SU-DHL-6 (cell line): ENCODE data around the gene BET1.

Experiments used
- H2AFZ ChIP-seq: fragments of 200-600 bp; sonication (generic); 2 replicates; pipeline ENCODE4 v1.6.1; 2014; ENCODE audit warnings: low read depth, mild to moderate bottlenecking, moderate library complexity, mixed read lengths, antibody characterized with exemption, low read length; ENCODE audit not compliant: severe bottlenecking
- H3F3A ChIP-seq: fragments of 200-600 bp; shearing (Covaris generic); 2 replicates; pipeline ENCODE4 v1.6.0; 2016; ENCODE audit warnings: antibody characterized with exemption, mild to moderate bottlenecking; ENCODE audit not compliant: insufficient read depth
- H3K27ac ChIP-seq: fragments of 200-600 bp; sonication (generic); 2 replicates; pipeline ENCODE4 v1.5.1; 2016; ENCODE audit warnings: low read depth, mild to moderate bottlenecking, low read length, moderate library complexity, mixed read lengths
- H3K27me3 ChIP-seq: fragments of 200-600 bp; sonication (generic), shearing (Covaris generic); 2 replicates; pipeline ENCODE4 v1.6.0; 2014; ENCODE audit warnings: mild to moderate bottlenecking, low read length
- H3K36me3 ChIP-seq: fragments of 200-600 bp; sonication (generic); 2 replicates; pipeline ENCODE4 v1.6.1; 2014; ENCODE audit warnings: mild to moderate bottlenecking, low read length, mixed read lengths
- H3K4me2 ChIP-seq: fragments of 300-600, 200-600 bp; shearing (Covaris generic), sonication (generic); 2 replicates; pipeline ENCODE4 v1.6.0; 2014; ENCODE audit warnings: low read length, low read depth, mild to moderate bottlenecking; ENCODE audit not compliant: poor library complexity, severe bottlenecking
- H3K4me3 ChIP-seq: fragments of 200-600 bp; sonication (generic); 2 replicates; pipeline ENCODE4 v1.5.1; 2014; ENCODE audit warnings: antibody characterized with exemption, low read length, mild to moderate bottlenecking, mixed read lengths; ENCODE audit not compliant: insufficient read depth, poor library complexity, severe bottlenecking
- H3K79me2 ChIP-seq: fragments of 200-600 bp; sonication (generic); 2 replicates; pipeline ENCODE4 v1.6.1; 2014; ENCODE audit warnings: mild to moderate bottlenecking, low read length, moderate library complexity; ENCODE audit not compliant: insufficient read depth
- H3K9ac ChIP-seq: fragments of 200-600 bp; sonication (generic); 2 replicates; pipeline ENCODE4 v1.7.0; 2014; ENCODE audit warnings: mild to moderate bottlenecking, low read length
- H3K9me2 ChIP-seq: fragments of 200-600 bp; sonication (generic); replicated peaks from 2 replicates; pipeline ENCODE4 v1.6.1; 2014; ENCODE audit warnings: low read length; ENCODE audit not compliant: insufficient read depth
- H3K9me3 ChIP-seq: fragments of 200-600 bp; sonication (generic); 2 replicates; pipeline ENCODE4 v1.6.1; 2014; ENCODE audit warnings: low read length, mixed read lengths; ENCODE audit not compliant: insufficient read depth
- H4K20me1 ChIP-seq: fragments of 200-600 bp; sonication (generic); 2 replicates; pipeline ENCODE4 v1.6.1; 2014; ENCODE audit warnings: low read depth, mild to moderate bottlenecking, antibody characterized with exemption, low read length, moderate library complexity, mixed read lengths
- EZH2phosphoT487 ChIP-seq: fragments of 200-600 bp; sonication (generic), shearing (Covaris generic); conservative IDR thresholded peaks from 2 replicates; pipeline ENCODE4 v1.6.1; 2018; ENCODE audit warnings: mild to moderate bottlenecking, antibody characterized with exemption, low read length, moderate library complexity, mixed read lengths
- TF ChIP-seq, protein P1 (sequence below): fragments of 200-600 bp; sonication (generic); IDR thresholded peaks from one replicate; pipeline ENCODE4 v1.5.1; 2017; ENCODE audit warnings: antibody characterized with exemption, mild to moderate bottlenecking, low read length, moderate library complexity; ENCODE audit not compliant: insufficient read depth, poor library complexity, severe bottlenecking

BET1 gene

DNA sequence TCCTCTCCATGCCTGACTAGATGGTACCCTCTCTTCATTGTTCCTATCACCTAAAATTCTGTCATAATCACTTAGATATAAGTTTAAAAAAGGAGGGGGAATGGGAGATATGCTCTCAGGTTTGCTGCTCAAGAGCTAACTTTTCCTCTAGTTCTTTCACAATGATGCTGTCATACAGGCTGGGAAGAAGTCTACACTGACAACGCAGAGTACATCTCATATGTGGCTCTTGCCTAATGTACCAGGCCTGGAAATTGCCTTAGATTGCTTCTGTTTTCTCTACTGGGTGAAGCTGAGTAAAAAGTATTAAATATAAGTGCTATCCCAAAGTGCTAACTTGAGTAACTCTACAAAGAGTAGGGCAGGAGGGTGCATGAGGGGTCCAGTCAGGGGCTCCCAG is 43.8 kb upstream of the BET1 start:
- H3F3A ChIP-seq, result peaks cover 20% of the 10 kb centered on the region
- H3K27me3 ChIP-seq, result no peaks in the 10 kb centered on the region
- no peak for TF ChIP-seq EZH2phosphoT487
- TF ChIP-seq, protein P1, sequence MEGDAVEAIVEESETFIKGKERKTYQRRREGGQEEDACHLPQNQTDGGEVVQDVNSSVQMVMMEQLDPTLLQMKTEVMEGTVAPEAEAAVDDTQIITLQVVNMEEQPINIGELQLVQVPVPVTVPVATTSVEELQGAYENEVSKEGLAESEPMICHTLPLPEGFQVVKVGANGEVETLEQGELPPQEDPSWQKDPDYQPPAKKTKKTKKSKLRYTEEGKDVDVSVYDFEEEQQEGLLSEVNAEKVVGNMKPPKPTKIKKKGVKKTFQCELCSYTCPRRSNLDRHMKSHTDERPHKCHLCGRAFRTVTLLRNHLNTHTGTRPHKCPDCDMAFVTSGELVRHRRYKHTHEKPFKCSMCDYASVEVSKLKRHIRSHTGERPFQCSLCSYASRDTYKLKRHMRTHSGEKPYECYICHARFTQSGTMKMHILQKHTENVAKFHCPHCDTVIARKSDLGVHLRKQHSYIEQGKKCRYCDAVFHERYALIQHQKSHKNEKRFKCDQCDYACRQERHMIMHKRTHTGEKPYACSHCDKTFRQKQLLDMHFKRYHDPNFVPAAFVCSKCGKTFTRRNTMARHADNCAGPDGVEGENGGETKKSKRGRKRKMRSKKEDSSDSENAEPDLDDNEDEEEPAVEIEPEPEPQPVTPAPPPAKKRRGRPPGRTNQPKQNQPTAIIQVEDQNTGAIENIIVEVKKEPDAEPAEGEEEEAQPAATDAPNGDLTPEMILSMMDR, result no peak
- no peak overlapping the region for H3K9ac ChIP-seq
- no peak overlapping the region for H2AFZ ChIP-seq
- H4K20me1 ChIP-seq, result no peaks in the 10 kb centered on the region
- no peaks in the 10 kb centered on the region for H3K36me3 ChIP-seq
- no peaks in the 10 kb centered on the region for H3K9me2 ChIP-seq
- H3K9me3 ChIP-seq, result no peaks in the 10 kb centered on the region
- H3K4me2 ChIP-seq, result no peak overlapping the region
- H3K79me2 ChIP-seq, result no peaks in the 10 kb centered on the region
- no peak overlapping the region for H3K27ac ChIP-seq
- H3K4me3 ChIP-seq, result no peak overlapping the region

GRCh38 chr7:94045581-94045980 is 41.4 kb upstream of the BET1 start:
- Histone ChIP-seq H2AFZ (no peak overlapping the region), H3K9me3 (no peaks in the 10 kb centered on the region), H3K36me3 (no peaks in the 10 kb centered on the region), H3K9me2 (no peaks in the 10 kb centered on the region), H3F3A (peaks cover 4% of the 10 kb centered on the region), H3K79me2 (no peaks in the 10 kb centered on the region), H3K4me3 (no peak overlapping the region), H3K9ac (no peak overlapping the region), H3K27ac (no peak overlapping the region), H4K20me1 (no peaks in the 10 kb centered on the region), H3K27me3 (no peaks in the 10 kb centered on the region), H3K4me2 (no peak overlapping the region)
- no peak for TF ChIP-seq EZH2phosphoT487
- TF ChIP-seq, protein P1, result no peak

DNA sequence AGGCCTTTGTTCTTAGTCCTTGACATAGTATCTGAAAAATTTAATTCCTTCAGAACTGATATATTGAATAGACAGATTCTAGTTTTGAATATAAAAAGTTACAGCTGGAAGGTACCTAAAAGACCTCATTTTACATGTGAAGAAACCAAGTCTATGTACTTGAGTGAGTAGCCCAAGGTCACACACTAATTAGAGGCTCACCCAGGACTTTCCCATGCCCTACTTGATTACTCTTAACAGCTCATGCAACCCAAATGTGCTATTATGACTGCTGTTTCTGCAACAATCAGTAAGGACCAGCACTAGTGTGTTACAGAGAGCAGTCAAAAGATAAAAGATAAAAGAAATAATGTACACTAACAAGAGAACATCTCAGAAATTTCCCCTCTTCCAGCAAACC is 40.7 kb upstream of the BET1 start:
- TF ChIP-seq, protein P1, result no peak
- no peak for TF ChIP-seq EZH2phosphoT487
- Histone ChIP-seq H3K36me3 (no peaks in the 10 kb centered on the region), H3K9ac (no peak overlapping the region), H2AFZ (no peak overlapping the region), H3K4me3 (no peak overlapping the region), H3K9me2 (no peaks in the 10 kb centered on the region), H3K4me2 (no peak overlapping the region), H3K9me3 (no peaks in the 10 kb centered on the region), H3F3A (peaks cover 4% of the 10 kb centered on the region; the same call in 1 of the 2 replicates), H3K79me2 (no peaks in the 10 kb centered on the region), H3K27me3 (no peaks in the 10 kb centered on the region), H4K20me1 (no peaks in the 10 kb centered on the region), H3K27ac (no peak overlapping the region)
